Measurements from ENCODE around the gene ADRA1B.

DNA sequence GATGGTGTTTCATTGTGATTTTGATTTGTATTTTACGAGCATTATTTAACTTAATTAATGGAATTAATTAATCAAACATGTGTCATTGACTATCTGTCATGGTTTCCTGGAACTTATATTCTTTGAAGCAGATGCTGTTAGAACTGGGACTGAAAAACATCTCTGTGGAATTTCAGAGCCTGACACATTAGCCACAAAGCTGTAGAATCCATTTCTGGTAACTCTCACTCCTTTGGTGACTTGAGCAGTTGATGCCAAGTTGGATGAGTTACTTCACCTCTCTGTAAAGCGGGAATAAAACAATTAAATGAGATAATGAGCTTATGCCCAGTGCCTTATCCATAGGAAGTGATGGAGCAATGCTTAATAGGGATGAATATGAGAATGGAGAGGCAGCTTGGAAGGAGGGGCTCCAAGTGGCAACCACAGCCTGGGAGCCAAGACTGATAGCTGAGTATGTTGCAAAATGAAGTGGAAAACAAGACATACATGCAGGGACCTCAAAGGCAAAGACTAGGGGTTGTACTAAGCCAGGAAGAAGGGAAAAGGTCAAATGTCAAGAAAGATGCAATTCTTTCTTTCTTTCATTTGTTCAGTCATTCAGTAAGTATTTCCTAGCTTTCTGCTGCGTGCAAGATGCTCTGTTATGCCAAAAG lies 23.1 kb upstream of the ADRA1B start:
- TF ChIP-seq, protein P1, sequence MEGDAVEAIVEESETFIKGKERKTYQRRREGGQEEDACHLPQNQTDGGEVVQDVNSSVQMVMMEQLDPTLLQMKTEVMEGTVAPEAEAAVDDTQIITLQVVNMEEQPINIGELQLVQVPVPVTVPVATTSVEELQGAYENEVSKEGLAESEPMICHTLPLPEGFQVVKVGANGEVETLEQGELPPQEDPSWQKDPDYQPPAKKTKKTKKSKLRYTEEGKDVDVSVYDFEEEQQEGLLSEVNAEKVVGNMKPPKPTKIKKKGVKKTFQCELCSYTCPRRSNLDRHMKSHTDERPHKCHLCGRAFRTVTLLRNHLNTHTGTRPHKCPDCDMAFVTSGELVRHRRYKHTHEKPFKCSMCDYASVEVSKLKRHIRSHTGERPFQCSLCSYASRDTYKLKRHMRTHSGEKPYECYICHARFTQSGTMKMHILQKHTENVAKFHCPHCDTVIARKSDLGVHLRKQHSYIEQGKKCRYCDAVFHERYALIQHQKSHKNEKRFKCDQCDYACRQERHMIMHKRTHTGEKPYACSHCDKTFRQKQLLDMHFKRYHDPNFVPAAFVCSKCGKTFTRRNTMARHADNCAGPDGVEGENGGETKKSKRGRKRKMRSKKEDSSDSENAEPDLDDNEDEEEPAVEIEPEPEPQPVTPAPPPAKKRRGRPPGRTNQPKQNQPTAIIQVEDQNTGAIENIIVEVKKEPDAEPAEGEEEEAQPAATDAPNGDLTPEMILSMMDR (IDR thresholded peaks at IDR 0.05), result no peak
- no peak for TF ChIP-seq POLR2AphosphoS5 (IDR thresholded peaks at IDR 0.05; ENCODE audit: insufficient read depth in 1 of 2, low read depth in 1 of 2)

Data from vagina (tissue), 2 donors.